WERI-Rb-1 (cell line): Measurements from ENCODE around the gene REPS2.

ENCODE experiments used
- DNase-seq: peaks from one replicate; pipeline ENCODE4 v3.0.0-alpha.2; 2020
- H3K27ac ChIP-seq: fragments of 250-450 bp; sonication (Bioruptor Pico); 2 replicates; pipeline ENCODE4 v1.5.1; 2020; ENCODE audit warnings: mild to moderate bottlenecking, moderate library complexity
- H3K27me3 ChIP-seq: fragments of 250-450 bp; sonication (Bioruptor Pico); 2 replicates; pipeline ENCODE4 v1.5.1; 2021; ENCODE audit warnings: mild to moderate bottlenecking, low read depth, moderate library complexity; ENCODE audit not compliant: insufficient read depth, severe bottlenecking
- H3K36me3 ChIP-seq: fragments of 250-450 bp; sonication (Bioruptor Pico); 2 replicates; pipeline ENCODE4 v1.5.1; 2020; ENCODE audit warnings: mild to moderate bottlenecking, moderate library complexity
- H3K4me3 ChIP-seq: 2 replicates; pipeline ENCODE4 v1.5.1; 2011; ENCODE audit warnings: low read depth, mild to moderate bottlenecking, control low read depth, low read length
- H3K9me3 ChIP-seq: fragments of 250-450 bp; sonication (Bioruptor Pico); 2 replicates; pipeline ENCODE4 v1.5.1; 2021; ENCODE audit warnings: mild to moderate bottlenecking, moderate library complexity; ENCODE audit not compliant: severe bottlenecking
- TF ChIP-seq, protein P1 (sequence below): IDR thresholded peaks from 2 replicates; pipeline ENCODE4 v1.5.1; 2011; ENCODE audit warnings: low read depth, mild to moderate bottlenecking, control low read depth, inconsistent platforms, low read length

The REPS2 gene

DNA sequence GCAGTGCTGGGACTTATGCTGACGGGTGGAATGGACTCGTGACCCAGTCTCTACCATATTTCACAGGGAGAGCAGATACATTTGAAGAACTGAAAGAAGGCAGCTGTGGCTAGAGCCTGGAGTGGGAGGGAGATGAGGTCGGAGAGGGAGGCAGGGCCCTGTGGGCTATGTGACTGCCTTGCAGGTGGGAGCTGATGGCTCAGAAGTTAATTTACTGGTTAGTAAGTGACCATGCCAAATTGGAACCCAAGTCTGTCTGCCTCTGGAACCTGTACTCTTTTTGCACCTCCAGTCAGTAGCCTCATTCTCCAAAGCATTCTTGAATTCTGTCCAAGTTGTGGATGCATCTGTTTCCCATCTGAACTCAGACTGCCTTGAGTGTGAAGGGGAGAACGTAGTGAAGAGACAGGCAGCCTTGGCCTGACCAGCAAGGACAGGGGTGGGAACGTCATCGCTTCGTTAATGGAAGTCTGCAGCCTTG, 92.3 kb downstream of the REPS2 start:
- Histone ChIP-seq H3K36me3 (no peaks in the 10 kb centered on the region), H3K27me3 (peaks cover 7% of the 10 kb centered on the region), H3K27ac (no peak overlapping the region), H3K4me3 (no peak overlapping the region), H3K9me3 (no peaks in the 10 kb centered on the region)
- TF ChIP-seq, protein P1, sequence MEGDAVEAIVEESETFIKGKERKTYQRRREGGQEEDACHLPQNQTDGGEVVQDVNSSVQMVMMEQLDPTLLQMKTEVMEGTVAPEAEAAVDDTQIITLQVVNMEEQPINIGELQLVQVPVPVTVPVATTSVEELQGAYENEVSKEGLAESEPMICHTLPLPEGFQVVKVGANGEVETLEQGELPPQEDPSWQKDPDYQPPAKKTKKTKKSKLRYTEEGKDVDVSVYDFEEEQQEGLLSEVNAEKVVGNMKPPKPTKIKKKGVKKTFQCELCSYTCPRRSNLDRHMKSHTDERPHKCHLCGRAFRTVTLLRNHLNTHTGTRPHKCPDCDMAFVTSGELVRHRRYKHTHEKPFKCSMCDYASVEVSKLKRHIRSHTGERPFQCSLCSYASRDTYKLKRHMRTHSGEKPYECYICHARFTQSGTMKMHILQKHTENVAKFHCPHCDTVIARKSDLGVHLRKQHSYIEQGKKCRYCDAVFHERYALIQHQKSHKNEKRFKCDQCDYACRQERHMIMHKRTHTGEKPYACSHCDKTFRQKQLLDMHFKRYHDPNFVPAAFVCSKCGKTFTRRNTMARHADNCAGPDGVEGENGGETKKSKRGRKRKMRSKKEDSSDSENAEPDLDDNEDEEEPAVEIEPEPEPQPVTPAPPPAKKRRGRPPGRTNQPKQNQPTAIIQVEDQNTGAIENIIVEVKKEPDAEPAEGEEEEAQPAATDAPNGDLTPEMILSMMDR, result no peak
- no peak for DNase-seq

DNA sequence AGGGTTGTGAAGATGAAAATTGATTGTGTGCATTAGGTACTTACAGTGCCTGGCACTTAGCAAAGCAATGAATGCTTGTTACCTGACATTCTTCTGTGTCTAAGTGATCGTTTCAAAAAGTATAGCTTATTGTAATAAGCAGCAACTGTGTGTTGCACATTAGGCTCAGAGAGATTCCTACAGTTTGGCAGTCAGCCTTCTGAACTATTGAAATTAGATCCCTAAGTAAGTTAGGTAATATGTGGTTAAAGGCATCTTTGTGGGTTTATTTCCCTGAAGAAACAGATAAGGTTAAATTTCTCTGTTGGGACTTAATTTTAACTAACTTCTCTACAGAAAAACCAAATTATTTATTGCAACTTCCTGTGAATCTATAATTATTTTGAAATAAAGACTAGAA, 93.4 kb downstream of the REPS2 start:
- Histone ChIP-seq H3K9me3 (no peaks in the 10 kb centered on the region), H3K27ac (no peak overlapping the region), H3K27me3 (peaks cover 7% of the 10 kb centered on the region), H3K36me3 (no peaks in the 10 kb centered on the region), H3K4me3 (no peak overlapping the region)
- DNase-seq, result no peak
- TF ChIP-seq, protein P1, result no peak

DNA sequence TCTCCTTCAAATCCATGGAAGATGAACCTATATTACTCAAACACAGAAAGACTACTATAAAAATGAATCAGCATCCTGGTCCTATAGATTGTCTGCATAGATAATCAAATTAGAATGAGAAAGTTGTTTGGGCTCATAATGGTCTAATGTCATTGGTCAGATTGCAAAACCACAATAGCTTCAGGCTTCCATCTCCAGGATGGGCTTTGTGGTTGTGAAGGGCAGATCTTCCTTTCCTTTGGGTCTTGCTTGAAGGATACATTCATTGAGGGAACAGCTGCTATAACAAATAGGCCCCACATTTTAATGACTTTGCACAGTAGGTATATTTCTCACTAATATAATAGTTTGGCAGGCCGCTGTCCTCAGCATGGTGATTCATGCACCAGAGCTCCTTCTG, 94.3 kb downstream of the REPS2 start:
- no peak for DNase-seq
- no peaks in the 10 kb centered on the region for H3K36me3 ChIP-seq
- TF ChIP-seq, protein P1, result no peak
- H3K4me3 ChIP-seq, result no peak overlapping the region
- no peak overlapping the region for H3K27ac ChIP-seq
- H3K27me3 ChIP-seq, result peaks cover 7% of the 10 kb centered on the region
- H3K9me3 ChIP-seq, result no peaks in the 10 kb centered on the region

DNA sequence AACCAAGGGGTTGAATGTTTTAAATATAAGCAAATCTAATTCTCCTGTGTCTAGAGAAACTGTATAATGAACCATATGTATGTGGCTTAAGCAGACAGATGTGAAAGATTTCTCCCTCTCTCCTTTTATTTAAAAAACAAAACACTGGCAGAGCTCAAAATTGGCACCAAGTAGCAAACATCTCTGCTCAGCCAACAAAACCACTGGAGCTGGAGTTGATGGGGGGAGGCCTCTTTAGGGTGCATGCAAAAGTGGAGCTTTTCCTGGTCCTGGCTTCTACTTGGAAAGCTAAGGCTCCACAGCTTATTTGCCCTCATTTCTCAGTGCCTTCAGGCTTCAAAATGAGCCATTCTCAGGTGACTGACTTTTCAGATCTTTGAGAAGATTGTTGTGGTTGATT, 95.6 kb downstream of the REPS2 start:
- no peaks in the 10 kb centered on the region for H3K9me3 ChIP-seq
- TF ChIP-seq, protein P1, result no peak
- H3K4me3 ChIP-seq, result no peak overlapping the region
- DNase-seq, result no peak
- peaks cover 11% of the 10 kb centered on the region for H3K27me3 ChIP-seq
- H3K36me3 ChIP-seq, result no peaks in the 10 kb centered on the region
- no peak overlapping the region for H3K27ac ChIP-seq

DNA sequence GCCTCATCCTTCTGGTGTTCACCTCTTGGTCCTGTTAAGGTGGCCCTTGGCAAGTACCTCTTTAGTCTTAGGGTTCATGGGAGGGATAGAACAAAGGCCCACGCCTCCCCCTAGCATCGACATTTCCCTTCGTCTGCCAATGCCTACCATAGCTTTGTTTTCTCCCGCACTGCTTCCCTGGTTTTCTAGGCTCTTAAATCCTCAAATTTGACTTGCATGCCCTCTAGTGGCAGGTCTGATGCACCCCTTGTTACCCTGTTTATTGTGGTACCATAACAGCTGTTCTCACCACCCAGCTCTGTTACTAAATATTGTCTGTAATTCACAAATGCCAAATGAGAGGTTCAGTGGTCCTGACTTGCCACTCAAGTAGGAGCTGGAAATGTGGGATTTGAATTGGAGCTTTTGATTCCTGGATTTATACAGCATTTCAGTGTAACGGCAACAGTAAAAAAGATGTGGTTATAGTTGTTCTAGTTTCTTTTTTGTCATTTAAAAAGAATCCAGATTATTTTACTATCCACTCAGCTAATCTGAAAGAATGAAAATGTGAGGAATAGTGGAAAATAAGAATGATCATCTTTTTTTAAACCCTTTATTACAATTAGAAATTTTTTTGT, 100.1 kb downstream of the REPS2 start:
- Histone ChIP-seq H3K27ac (no peak overlapping the region), H3K36me3 (no peaks in the 10 kb centered on the region), H3K27me3 (peaks cover 6% of the 10 kb centered on the region), H3K9me3 (no peaks in the 10 kb centered on the region), H3K4me3 (no peak overlapping the region)
- TF ChIP-seq, protein P1, result peak; percentile 73
- peak; percentile 69 for DNase-seq

DNA sequence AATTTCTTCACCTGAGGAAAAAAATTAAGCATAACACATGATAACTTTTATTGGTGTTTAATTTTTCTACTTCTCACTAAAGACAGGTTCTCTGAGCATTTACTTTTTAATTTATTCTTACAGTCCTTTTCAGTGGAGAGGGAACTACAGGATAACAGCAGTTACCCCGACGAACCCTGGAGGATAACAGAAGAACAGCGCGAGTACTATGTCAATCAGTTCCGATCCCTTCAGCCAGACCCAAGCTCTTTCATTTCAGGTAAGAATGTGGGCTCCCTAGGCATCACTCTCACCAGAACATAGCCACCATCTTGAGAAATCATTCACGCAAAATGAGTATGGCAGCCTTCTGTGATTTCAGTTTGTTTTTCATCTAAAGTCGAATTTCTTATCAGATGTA, 100.8 kb downstream of the REPS2 start:
- H3K4me3 ChIP-seq, result no peak overlapping the region
- H3K36me3 ChIP-seq, result no peaks in the 10 kb centered on the region
- no peak for DNase-seq
- peaks cover 6% of the 10 kb centered on the region for H3K27me3 ChIP-seq
- no peaks in the 10 kb centered on the region for H3K9me3 ChIP-seq
- no peak overlapping the region for H3K27ac ChIP-seq
- TF ChIP-seq, protein P1, result no peak
